Smooth muscle cell (in vitro differentiated cells): ENCODE results near the gene FHIT. TPM values are rescaled to one million over a fixed set of nuclear protein-coding genes. Genes with fewer than 3 reads are reported as not detected.

Source experiments
- DNase-seq: peaks from one replicate; lab custom pipeline; 2025; ENCODE audit not compliant: unreplicated experiment; lab: John Stamatoyannopoulos, UW
- H2AFZ ChIP-seq: fragments of 200-600 bp; sonication (generic); 2 replicates; pipeline ENCODE4 v1.6.0; 2016; ENCODE audit warnings: antibody characterized with exemption, low read depth, mild to moderate bottlenecking
- H3F3A ChIP-seq: fragments of 200-600 bp; sonication (generic); 2 replicates; pipeline ENCODE4 v1.6.0; 2017; ENCODE audit warnings: antibody characterized with exemption, low read depth
- H3K27ac ChIP-seq: fragments of 200-600 bp; sonication (generic); 2 replicates; pipeline ENCODE4 v1.5.1; 2016; ENCODE audit warnings: low read depth, mild to moderate bottlenecking
- H3K27me3 ChIP-seq: fragments of 200-600 bp; sonication (generic); 2 replicates; pipeline ENCODE4 v1.6.1; 2016; ENCODE audit warnings: low read depth, mild to moderate bottlenecking
- H3K36me3 ChIP-seq: fragments of 200-600 bp; sonication (generic); 2 replicates; pipeline ENCODE4 v1.5.1; 2016; ENCODE audit warnings: low read depth
- H3K4me1 ChIP-seq: fragments of 200-600 bp; sonication (generic); 2 replicates; pipeline ENCODE4 v1.5.1; 2016; ENCODE audit warnings: low read depth
- H3K4me2 ChIP-seq: fragments of 200-600 bp; sonication (generic); 2 replicates; pipeline ENCODE4 v1.6.0; 2016; ENCODE audit warnings: mild to moderate bottlenecking
- H3K4me3 ChIP-seq: fragments of 200-600 bp; sonication (generic); 2 replicates; pipeline ENCODE4 v1.5.1; 2016; ENCODE audit warnings: mild to moderate bottlenecking
- H3K79me2 ChIP-seq: fragments of 200-600 bp; sonication (generic); 2 replicates; pipeline ENCODE4 v1.6.0; 2016; ENCODE audit warnings: low read depth, mild to moderate bottlenecking
- H3K9ac ChIP-seq: fragments of 200-600 bp; sonication (generic); 2 replicates; pipeline ENCODE4 v1.6.0; 2016; ENCODE audit warnings: low read depth
- H3K9me3 ChIP-seq: fragments of 200-600 bp; sonication (generic); replicated peaks from 2 replicates; pipeline ENCODE4 v1.5.1; 2016; ENCODE audit warnings: low read depth
- H4K20me1 ChIP-seq: fragments of 200-600 bp; sonication (generic); 2 replicates; pipeline ENCODE4 v1.6.0; 2016; ENCODE audit warnings: low read depth
- WGBS: methylation state at CpG from one replicate; pipeline ENCODE4 v1.1.7; 2016; ENCODE audit warnings: low lambda C conversion rate; 5-methylcytosine and 5-hydroxymethylcytosine counted together
- polyA plus RNA-seq: library from polyadenylated mRNA; unstranded; fragments of >200 nt; fragmentation: Nextera tagmentation; extraction: Ambion mirVana; gene quantifications from 2 replicates; pipeline ENCODE4 v1.2.1, GENCODE V29; 2016
- total RNA-seq: library from RNA; depleted of rRNA; stranded (reverse); fragments of >200 nt; gene quantifications from 2 replicates; pipeline ENCODE4 v1.2.3, GENCODE V29; 2014
- TF ChIP-seq, protein P1 (sequence below): fragments of 200-600 bp; sonication (generic); IDR thresholded peaks from 2 replicates; pipeline ENCODE4 v1.5.1; 2017; ENCODE audit warnings: borderline replicate concordance, mild to moderate bottlenecking, antibody characterized with exemption; ENCODE audit not compliant: insufficient read depth, poor library complexity, severe bottlenecking

Gene FHIT
- total and polyA plus RNA-seq, 2 experiments from 2014 or later, result 5.9 to 6.7 TPM

DNA sequence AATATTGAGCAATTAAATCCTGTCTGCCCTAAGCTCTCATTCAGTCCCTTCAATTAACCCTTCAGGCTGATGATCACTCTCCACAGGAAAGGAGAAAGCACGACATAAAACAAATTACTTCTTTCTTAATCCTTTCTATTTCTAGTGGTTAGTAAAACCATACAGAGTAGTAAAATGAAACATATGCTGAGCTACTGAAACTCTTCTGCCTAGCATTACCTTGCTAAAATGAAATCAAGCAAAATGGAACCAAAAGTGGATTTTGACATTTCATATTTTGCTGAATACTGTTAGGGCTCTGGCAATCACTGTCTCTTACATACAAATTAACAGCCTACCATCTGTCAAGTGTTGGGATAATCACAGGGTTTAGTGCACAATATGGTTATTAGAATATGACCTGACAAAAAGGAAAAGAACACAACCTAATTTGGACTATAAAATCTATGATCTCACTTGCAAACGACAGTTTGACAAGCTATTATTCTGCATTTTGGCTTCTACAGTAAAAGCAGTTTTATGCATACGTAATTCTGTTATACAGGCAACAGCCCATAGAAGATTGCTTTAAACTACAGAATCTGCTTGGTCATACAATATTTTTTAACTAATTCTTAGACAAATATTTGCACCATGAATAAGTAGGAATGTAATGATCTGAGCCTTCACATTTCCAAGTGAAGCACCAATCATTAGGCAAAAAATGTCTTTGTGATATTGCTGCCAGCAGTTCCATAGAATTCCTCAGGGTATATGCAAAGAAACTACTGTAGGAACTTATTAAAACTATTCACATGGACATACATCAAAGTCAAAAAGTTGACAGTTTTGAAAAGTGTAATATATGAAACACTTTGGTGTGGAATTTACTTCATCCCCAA is 105.0 kb downstream of the FHIT start:
- Histone ChIP-seq H4K20me1 (no peaks in the 10 kb centered on the region), H3K4me2 (no peak overlapping the region), H3K9ac (no peak overlapping the region), H2AFZ (no peak overlapping the region), H3K79me2 (no peaks in the 10 kb centered on the region), H3K9me3 (no peaks in the 10 kb centered on the region), H3K27me3 (no peaks in the 10 kb centered on the region), H3F3A (no peaks in the 10 kb centered on the region), H3K4me1 (peaks cover 11% of the 10 kb centered on the region), H3K4me3 (no peak overlapping the region), H3K36me3 (no peaks in the 10 kb centered on the region), H3K27ac (no peak overlapping the region)
- TF ChIP-seq, protein P1, sequence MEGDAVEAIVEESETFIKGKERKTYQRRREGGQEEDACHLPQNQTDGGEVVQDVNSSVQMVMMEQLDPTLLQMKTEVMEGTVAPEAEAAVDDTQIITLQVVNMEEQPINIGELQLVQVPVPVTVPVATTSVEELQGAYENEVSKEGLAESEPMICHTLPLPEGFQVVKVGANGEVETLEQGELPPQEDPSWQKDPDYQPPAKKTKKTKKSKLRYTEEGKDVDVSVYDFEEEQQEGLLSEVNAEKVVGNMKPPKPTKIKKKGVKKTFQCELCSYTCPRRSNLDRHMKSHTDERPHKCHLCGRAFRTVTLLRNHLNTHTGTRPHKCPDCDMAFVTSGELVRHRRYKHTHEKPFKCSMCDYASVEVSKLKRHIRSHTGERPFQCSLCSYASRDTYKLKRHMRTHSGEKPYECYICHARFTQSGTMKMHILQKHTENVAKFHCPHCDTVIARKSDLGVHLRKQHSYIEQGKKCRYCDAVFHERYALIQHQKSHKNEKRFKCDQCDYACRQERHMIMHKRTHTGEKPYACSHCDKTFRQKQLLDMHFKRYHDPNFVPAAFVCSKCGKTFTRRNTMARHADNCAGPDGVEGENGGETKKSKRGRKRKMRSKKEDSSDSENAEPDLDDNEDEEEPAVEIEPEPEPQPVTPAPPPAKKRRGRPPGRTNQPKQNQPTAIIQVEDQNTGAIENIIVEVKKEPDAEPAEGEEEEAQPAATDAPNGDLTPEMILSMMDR, result no peak
- DNase-seq, result no peak
- WGBS, result 89% methylated on average over 3 of the region's 3 CpGs

DNA sequence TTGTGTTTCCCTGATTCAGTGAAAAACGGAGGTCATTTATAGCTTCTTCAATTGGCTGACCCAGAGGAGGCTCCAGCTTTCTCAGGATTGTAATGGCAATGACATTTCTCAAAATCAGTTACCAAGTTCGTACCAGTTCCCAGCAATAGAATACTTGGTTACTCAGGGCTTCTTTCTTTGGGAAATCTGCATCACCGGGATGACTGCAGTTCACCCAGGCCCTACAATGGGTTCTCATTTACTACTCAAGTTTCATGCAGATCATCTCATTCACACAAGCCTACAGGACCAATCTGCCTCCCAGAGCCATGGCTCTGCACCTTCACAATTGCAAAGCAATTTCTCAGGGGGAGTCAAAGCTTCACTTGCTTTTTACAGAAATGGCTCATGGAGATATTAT is 109.6 kb downstream of the FHIT start:
- H3K79me2 ChIP-seq, result no peaks in the 10 kb centered on the region
- H3F3A ChIP-seq, result no peaks in the 10 kb centered on the region
- H3K4me3 ChIP-seq, result no peak overlapping the region
- no peak for DNase-seq
- 20% methylated on average over 3 of the region's 3 CpGs for WGBS
- no peaks in the 10 kb centered on the region for H3K9me3 ChIP-seq
- H4K20me1 ChIP-seq, result no peaks in the 10 kb centered on the region
- H3K4me1 ChIP-seq, result peaks cover 11% of the 10 kb centered on the region
- H2AFZ ChIP-seq, result no peak overlapping the region
- no peaks in the 10 kb centered on the region for H3K27me3 ChIP-seq
- H3K4me2 ChIP-seq, result no peak overlapping the region
- TF ChIP-seq, protein P1, result no peak
- no peak overlapping the region for H3K9ac ChIP-seq
- H3K27ac ChIP-seq, result no peak overlapping the region
- H3K36me3 ChIP-seq, result no peaks in the 10 kb centered on the region

DNA sequence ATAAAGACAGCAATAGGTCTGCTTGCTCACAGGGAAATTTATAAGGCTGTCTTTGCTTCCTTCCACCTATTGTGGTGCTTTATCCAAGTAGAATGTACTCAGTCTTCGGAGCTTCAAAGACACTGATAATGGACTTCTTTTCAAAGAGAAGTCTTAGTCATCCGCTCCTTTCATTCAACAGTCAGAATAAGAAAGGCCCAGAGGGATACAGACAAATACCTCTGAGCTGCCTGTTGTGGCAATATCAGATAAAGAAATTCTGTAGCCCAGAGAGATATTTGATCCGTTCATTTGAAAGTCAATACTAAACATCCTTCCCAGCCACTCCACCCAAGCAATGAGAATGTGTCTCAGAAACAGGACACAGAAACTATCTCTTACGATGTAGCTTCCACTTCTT is 110.0 kb downstream of the FHIT start:
- no peak overlapping the region for H3K27ac ChIP-seq
- no peaks in the 10 kb centered on the region for H3K36me3 ChIP-seq
- H3K79me2 ChIP-seq, result no peaks in the 10 kb centered on the region
- H3K27me3 ChIP-seq, result no peaks in the 10 kb centered on the region
- no peaks in the 10 kb centered on the region for H3F3A ChIP-seq
- WGBS, result 29% methylated on average over 4 of the region's 4 CpGs
- no peak overlapping the region for H3K4me3 ChIP-seq
- no peak for DNase-seq
- H3K4me2 ChIP-seq, result no peak overlapping the region
- no peaks in the 10 kb centered on the region for H3K9me3 ChIP-seq
- H3K9ac ChIP-seq, result no peak overlapping the region
- TF ChIP-seq, protein P1, result no peak
- H4K20me1 ChIP-seq, result no peaks in the 10 kb centered on the region
- H2AFZ ChIP-seq, result no peak overlapping the region
- peaks cover 11% of the 10 kb centered on the region for H3K4me1 ChIP-seq

DNA sequence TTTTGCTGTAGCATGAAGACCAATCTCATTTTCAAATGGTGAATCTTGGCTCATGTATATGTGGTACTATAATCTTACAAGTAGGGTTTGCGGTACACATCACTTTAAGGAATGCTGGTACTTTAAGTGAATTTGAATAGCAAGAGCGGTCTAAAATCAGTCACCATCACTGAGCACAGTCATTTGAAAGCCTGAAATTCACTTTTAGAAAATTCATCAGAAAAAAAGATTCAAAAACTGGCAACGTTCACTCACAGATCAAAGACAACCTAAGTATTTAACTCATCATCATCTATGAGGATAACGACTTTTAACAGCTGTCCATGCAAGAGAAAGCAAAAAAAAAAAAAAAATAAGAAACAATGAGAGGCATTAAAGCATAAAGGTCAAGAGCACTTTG is 111.6 kb downstream of the FHIT start:
- 94% methylated on average over 4 of the region's 4 CpGs for WGBS

More for the DNA sequence above, 111.6 kb downstream of the FHIT start:
- H3K4me2 ChIP-seq, result no peak overlapping the region
- no peak overlapping the region for H2AFZ ChIP-seq
- H3F3A ChIP-seq, result no peaks in the 10 kb centered on the region
- H3K4me1 ChIP-seq, result peaks cover 11% of the 10 kb centered on the region
- no peak for DNase-seq
- H3K9me3 ChIP-seq, result no peaks in the 10 kb centered on the region
- no peaks in the 10 kb centered on the region for H3K27me3 ChIP-seq
- H3K36me3 ChIP-seq, result no peaks in the 10 kb centered on the region
- no peaks in the 10 kb centered on the region for H3K79me2 ChIP-seq
- no peak overlapping the region for H3K9ac ChIP-seq
- H3K4me3 ChIP-seq, result no peak overlapping the region
- H4K20me1 ChIP-seq, result no peaks in the 10 kb centered on the region
- TF ChIP-seq, protein P1, result no peak
- H3K27ac ChIP-seq, result no peak overlapping the region
